ENCODE data around the gene RBKS.

DNA sequence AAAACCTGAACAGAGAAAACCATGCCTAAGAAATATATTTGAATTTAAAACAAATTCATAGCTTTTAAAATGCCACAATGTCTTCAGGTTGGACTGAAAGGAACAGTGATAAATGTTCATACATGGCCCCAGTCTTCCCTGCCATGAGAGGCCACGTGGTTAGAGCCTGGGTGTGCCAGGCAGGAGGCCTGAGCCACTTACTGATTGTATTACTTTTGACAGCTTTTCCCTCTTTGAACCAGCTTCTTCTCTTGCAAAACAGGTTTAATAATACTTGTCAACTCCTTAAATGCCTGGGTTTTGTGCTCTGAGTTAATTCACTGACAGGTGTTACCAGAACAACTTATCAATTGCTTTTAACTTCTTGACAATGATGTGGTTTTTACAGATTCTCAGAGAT, 27.0 kb downstream of the RBKS start:
- TF ChIP-seq, protein P1, sequence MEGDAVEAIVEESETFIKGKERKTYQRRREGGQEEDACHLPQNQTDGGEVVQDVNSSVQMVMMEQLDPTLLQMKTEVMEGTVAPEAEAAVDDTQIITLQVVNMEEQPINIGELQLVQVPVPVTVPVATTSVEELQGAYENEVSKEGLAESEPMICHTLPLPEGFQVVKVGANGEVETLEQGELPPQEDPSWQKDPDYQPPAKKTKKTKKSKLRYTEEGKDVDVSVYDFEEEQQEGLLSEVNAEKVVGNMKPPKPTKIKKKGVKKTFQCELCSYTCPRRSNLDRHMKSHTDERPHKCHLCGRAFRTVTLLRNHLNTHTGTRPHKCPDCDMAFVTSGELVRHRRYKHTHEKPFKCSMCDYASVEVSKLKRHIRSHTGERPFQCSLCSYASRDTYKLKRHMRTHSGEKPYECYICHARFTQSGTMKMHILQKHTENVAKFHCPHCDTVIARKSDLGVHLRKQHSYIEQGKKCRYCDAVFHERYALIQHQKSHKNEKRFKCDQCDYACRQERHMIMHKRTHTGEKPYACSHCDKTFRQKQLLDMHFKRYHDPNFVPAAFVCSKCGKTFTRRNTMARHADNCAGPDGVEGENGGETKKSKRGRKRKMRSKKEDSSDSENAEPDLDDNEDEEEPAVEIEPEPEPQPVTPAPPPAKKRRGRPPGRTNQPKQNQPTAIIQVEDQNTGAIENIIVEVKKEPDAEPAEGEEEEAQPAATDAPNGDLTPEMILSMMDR (conservative IDR thresholded peaks at IDR 0.05 in 1 of 2, IDR thresholded peaks at IDR 0.05 in 1 of 2; ENCODE audit: low read depth in 1 of 2, low read length in 2 of 2): no peak
- TF ChIP-seq EZH2 (IDR thresholded peaks at IDR 0.05; ENCODE audit: low read length, missing control alignments): no peak
